Mammary epithelial cell (primary cell): ENCODE measurements around the gene CAMTA1.

Experiments used
- CTCF ChIP-seq, 2 donors: IDR thresholded peaks in 1 of 2; conservative IDR thresholded peaks in 1 of 2; 2 replicates each; pipeline ENCODE4 v1.5.1; 2011 to 2012; ENCODE audit warnings: inconsistent platforms in 2 of 2, low read length in 2 of 2, mild to moderate bottlenecking in 2 of 2, control low read depth in 1 of 2, low read depth in 1 of 2; ENCODE audit not compliant: insufficient read depth in 1 of 2; ENCODE audit errors: extremely low read depth in 1 of 2
- EZH2 ChIP-seq: IDR thresholded peaks from 2 replicates; pipeline ENCODE4 v1.6.1; 2012; ENCODE audit warnings: low read length, inconsistent platforms, borderline replicate concordance

- TF ChIP-seq CTCF (conservative IDR thresholded peaks at IDR 0.05 in 1 of 2, IDR thresholded peaks at IDR 0.05 in 1 of 2; ENCODE audit: extremely low read depth in 1 of 2, insufficient read depth in 1 of 2, low read depth in 1 of 2, low read length in 2 of 2) (no peak), EZH2 (no peak)
Observed at GRCh38 chr1:7519861-7520395, 734.7 kb downstream of the CAMTA1 start.
